PC-3 (cell line): Measurements from ENCODE around the gene PAWR. TPM values are rescaled to one million over a fixed set of nuclear protein-coding genes. Genes with fewer than 3 reads are reported as not detected.
A peak's percentile ranks its signal among the peaks of the same experiment; 100 is the strongest.

Source experiments
- ATAC-seq: fragments of 200-7000 bp; cut with Tn5 transposase; 2 replicates; pipeline ENCODE4 v1.9.1; 2020; ENCODE audit warnings: mild to moderate bottlenecking, moderate library complexity
- BruUV-seq: library from RNA; stranded (reverse); fragments of 400-500 nt; replicated peaks from 2 replicates; lab custom pipeline; 2021; lab: Mats Ljungman, UMichigan
- CTCF ChIA-PET: fragments of 300-600 bp; sonication (Branson Sonifier 250); formaldehyde crosslinking; loops from one replicate; lab custom pipeline; 2022; ENCODE audit warnings: antibody characterized with exemption; lab: Charles Lee
- POLR2A ChIA-PET: fragments of 300-600 bp; sonication (Branson Sonifier 250); formaldehyde crosslinking; loops from one replicate; lab custom pipeline; 2022; ENCODE audit warnings: antibody characterized with exemption; ENCODE audit not compliant: unreplicated experiment; lab: Charles Lee
- DNase-seq: peaks from one replicate; pipeline ENCODE4 v3.0.0-alpha.2; 2015
- H2AFZ ChIP-seq: fragments of 300-600 bp; sonication (generic); 2 replicates; pipeline ENCODE4 v1.6.0; 2016; ENCODE audit warnings: antibody characterized with exemption, low read length
- H3F3A ChIP-seq: fragments of 300-600 bp; sonication (generic); one replicate; pipeline ENCODE4 v1.6.0; 2017; ENCODE audit warnings: antibody characterized with exemption, low read length, control low read depth, mild to moderate bottlenecking; ENCODE audit not compliant: unreplicated experiment
- H3K27ac ChIP-seq: fragments of 300-600 bp; sonication (generic); 2 replicates; pipeline ENCODE4 v1.5.1; 2016; ENCODE audit warnings: mild to moderate bottlenecking, low read length
- H3K27me3 ChIP-seq: fragments of 300-600 bp; sonication (generic); 2 replicates; pipeline ENCODE4 v1.6.1; 2016; ENCODE audit warnings: low read length, mixed read lengths
- H3K36me3 ChIP-seq: fragments of 300-600 bp; sonication (generic); 2 replicates; pipeline ENCODE4 v1.6.1; 2016; ENCODE audit warnings: low read depth, mixed run types, low read length, mixed read lengths
- H3K4me1 ChIP-seq: fragments of 300-600 bp; sonication (generic); 2 replicates; pipeline ENCODE4 v1.5.1; 2016; ENCODE audit warnings: low read length; ENCODE audit not compliant: insufficient read depth
- H3K4me2 ChIP-seq: fragments of 300-600 bp; sonication (generic); 2 replicates; pipeline ENCODE4 v1.6.0; 2016; ENCODE audit warnings: low read length
- H3K4me3 ChIP-seq: fragments of 300-600 bp; sonication (generic); 2 replicates; pipeline ENCODE4 v1.5.1; 2016; ENCODE audit warnings: mild to moderate bottlenecking, low read length, mixed read lengths
- H3K79me2 ChIP-seq: fragments of 300-600 bp; sonication (generic); 2 replicates; pipeline ENCODE4 v1.6.1; 2017; ENCODE audit warnings: low read length, mixed read lengths
- H3K9ac ChIP-seq: fragments of 300-600 bp; sonication (generic); 2 replicates; pipeline ENCODE4 v1.6.0; 2016; ENCODE audit warnings: mild to moderate bottlenecking, low read length
- H3K9me2 ChIP-seq: fragments of 300-600 bp; sonication (generic); replicated peaks from 2 replicates; pipeline ENCODE4 v1.6.1; 2016; ENCODE audit warnings: mixed run types, low read length, mixed read lengths
- H3K9me3 ChIP-seq: fragments of 300-600 bp; sonication (generic); 2 replicates; pipeline ENCODE4 v1.6.1; 2016; ENCODE audit warnings: low read length, mixed read lengths
- H4K20me1 ChIP-seq: fragments of 300-600 bp; sonication (generic); 2 replicates; pipeline ENCODE4 v1.6.1; 2016; ENCODE audit warnings: low read length, mixed read lengths
- EZH2 ChIP-seq: fragments of 300-600 bp; sonication (generic); IDR thresholded peaks from one replicate; pipeline ENCODE4 v1.6.1; 2017; ENCODE audit warnings: antibody characterized with exemption, mild to moderate bottlenecking, low read length; ENCODE audit not compliant: unreplicated experiment
- EZH2phosphoT487 ChIP-seq: fragments of 300-600 bp; sonication (generic); IDR thresholded peaks from 2 replicates; pipeline ENCODE4 v1.6.1; 2018; ENCODE audit warnings: mild to moderate bottlenecking, antibody characterized with exemption, low read length, borderline replicate concordance
- intact Hi-C: fragments of 100-400 bp; cut with micrococcal nuclease; formaldehyde crosslinking; loops from 2 replicates; pipeline ENCODE4 v1.9.0; 2023
- total RNA-seq: library from RNA; depleted of rRNA; stranded (reverse); fragments of >200 nt; gene quantifications from 2 replicates; pipeline ENCODE4 v1.2.3, GENCODE V29; 2014
- TF ChIP-seq, protein P1 (sequence below): fragments of 300-600 bp; sonication (generic); conservative IDR thresholded peaks from 2 replicates; pipeline ENCODE4 v1.5.1; 2017; ENCODE audit warnings: antibody characterized with exemption, low read depth, mild to moderate bottlenecking, low read length

Gene PAWR
- total RNA-seq, 1 experiment from 2014 or later = 141 TPM

DNA sequence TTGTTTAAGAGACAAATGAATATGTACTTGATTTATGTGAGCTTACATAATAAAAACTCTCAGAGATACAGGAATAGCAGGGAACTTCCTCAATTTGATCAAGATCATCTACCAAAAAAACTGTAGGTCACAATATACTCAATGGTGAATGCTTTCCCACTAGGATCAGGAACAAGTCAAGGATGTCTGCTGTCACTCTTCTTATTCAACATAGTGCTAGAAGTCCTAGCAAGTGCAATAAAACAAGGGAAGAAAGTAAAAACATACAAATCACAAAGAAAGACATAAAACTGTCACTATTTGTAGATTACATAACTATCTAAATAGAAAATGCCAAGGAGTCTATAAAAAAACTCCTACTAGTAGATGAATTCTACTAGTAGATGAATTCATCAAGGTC is 41.9 kb upstream of the PAWR start:
- intact Hi-C loops = no loop called here
- Histone ChIP-seq H3K4me2 (no peak overlapping the region), H3K9ac (no peak overlapping the region), H2AFZ (no peak overlapping the region), H3K4me3 (no peak overlapping the region), H3K4me1 (no peaks in the 10 kb centered on the region), H3K36me3 (no peaks in the 10 kb centered on the region), H3K79me2 (no peaks in the 10 kb centered on the region), H3K9me2 (no peaks in the 10 kb centered on the region), H4K20me1 (no peaks in the 10 kb centered on the region), H3K27ac (no peak overlapping the region), H3K9me3 (no peaks in the 10 kb centered on the region), H3F3A (no peaks in the 10 kb centered on the region), H3K27me3 (no peaks in the 10 kb centered on the region)
- ATAC-seq (no peak), DNase-seq (no peak)
- BruUV-seq = no TSS peak
- POLR2A ChIA-PET = no interaction called here
- CTCF ChIA-PET = no interaction called here
- TF ChIP-seq, protein P1, sequence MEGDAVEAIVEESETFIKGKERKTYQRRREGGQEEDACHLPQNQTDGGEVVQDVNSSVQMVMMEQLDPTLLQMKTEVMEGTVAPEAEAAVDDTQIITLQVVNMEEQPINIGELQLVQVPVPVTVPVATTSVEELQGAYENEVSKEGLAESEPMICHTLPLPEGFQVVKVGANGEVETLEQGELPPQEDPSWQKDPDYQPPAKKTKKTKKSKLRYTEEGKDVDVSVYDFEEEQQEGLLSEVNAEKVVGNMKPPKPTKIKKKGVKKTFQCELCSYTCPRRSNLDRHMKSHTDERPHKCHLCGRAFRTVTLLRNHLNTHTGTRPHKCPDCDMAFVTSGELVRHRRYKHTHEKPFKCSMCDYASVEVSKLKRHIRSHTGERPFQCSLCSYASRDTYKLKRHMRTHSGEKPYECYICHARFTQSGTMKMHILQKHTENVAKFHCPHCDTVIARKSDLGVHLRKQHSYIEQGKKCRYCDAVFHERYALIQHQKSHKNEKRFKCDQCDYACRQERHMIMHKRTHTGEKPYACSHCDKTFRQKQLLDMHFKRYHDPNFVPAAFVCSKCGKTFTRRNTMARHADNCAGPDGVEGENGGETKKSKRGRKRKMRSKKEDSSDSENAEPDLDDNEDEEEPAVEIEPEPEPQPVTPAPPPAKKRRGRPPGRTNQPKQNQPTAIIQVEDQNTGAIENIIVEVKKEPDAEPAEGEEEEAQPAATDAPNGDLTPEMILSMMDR = no peak
- TF ChIP-seq EZH2 (no peak), EZH2phosphoT487 (no peak)

GRCh38 chr12:79725987-79726386 is 35.2 kb upstream of the PAWR start:
- no peaks in the 10 kb centered on the region for H3K9me2 ChIP-seq
- H3K4me3 ChIP-seq = no peak overlapping the region
- H3K4me1 ChIP-seq = peaks cover 16% of the 10 kb centered on the region
- H3K36me3 ChIP-seq = no peaks in the 10 kb centered on the region
- CTCF ChIA-PET = no interaction called here
- no peak for TF ChIP-seq EZH2phosphoT487
- TF ChIP-seq, protein P1 = no peak
- no peak for TF ChIP-seq EZH2
- peak overlapping the region; percentile 18; the same call in 1 of the 2 replicates for H3K27ac ChIP-seq
- POLR2A ChIA-PET = no interaction called here
- no peaks in the 10 kb centered on the region for H3K79me2 ChIP-seq
- H2AFZ ChIP-seq = no peak overlapping the region
- H3K4me2 ChIP-seq = 0 out of 2 replicates have a peak overlapping the region, but pooled peaks have one; percentile 2
- ATAC-seq = peak; percentile 94
- no TSS peak for BruUV-seq
- no peak overlapping the region for H3K9ac ChIP-seq
- H3K27me3 ChIP-seq = no peaks in the 10 kb centered on the region
- H4K20me1 ChIP-seq = no peaks in the 10 kb centered on the region
- intact Hi-C loops = no loop called here
- peak; percentile 91 for DNase-seq
- no peaks in the 10 kb centered on the region for H3K9me3 ChIP-seq
- no peaks in the 10 kb centered on the region for H3F3A ChIP-seq

DNA sequence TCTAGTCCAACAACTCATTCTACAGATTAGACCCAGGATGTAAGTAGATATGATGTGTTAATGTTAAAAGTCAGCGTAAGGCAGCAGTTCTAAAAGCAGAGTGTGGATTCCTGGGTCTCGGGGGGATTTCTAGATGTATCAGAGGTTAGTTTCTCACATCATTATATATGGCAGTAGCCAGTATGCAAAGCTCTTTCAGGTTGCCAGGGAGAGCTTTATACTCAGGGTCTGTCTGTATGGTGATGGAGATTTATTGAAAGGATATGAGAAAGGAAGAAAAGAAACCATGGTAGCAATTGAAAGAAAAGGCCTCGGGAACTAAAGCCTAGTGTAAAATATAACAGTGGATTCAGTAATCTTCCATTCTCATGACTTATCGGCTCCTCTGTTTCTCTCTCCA is 26.2 kb upstream of the PAWR start:
- no peaks in the 10 kb centered on the region for H4K20me1 ChIP-seq
- BruUV-seq = no TSS peak
- H3K4me2 ChIP-seq = no peak overlapping the region
- H3K27me3 ChIP-seq = no peaks in the 10 kb centered on the region
- H3K36me3 ChIP-seq = no peaks in the 10 kb centered on the region
- H2AFZ ChIP-seq = no peak overlapping the region
- intact Hi-C loops = no loop called here
- H3K4me3 ChIP-seq = no peak overlapping the region
- no peak overlapping the region for H3K27ac ChIP-seq
- ChIA-PET CTCF (no interaction called here), POLR2A (no interaction called here)
- DNase-seq (no peak), ATAC-seq (no peak)
- H3K4me1 ChIP-seq = no peaks in the 10 kb centered on the region
- no peaks in the 10 kb centered on the region for H3K79me2 ChIP-seq
- no peaks in the 10 kb centered on the region for H3K9me2 ChIP-seq
- TF ChIP-seq EZH2 (no peak), EZH2phosphoT487 (no peak)
- TF ChIP-seq, protein P1 = no peak
- no peaks in the 10 kb centered on the region for H3F3A ChIP-seq
- no peaks in the 10 kb centered on the region for H3K9me3 ChIP-seq
- H3K9ac ChIP-seq = no peak overlapping the region
